HFFc6 (cell line): Measurements from ENCODE around the gene FIG4. TPM values are rescaled to one million over a fixed set of nuclear protein-coding genes. Genes with fewer than 3 reads are reported as not detected.

ENCODE experiments used
- DNase-seq: peaks from one replicate; pipeline ENCODE4 v3.0.0-alpha.2; 2018
- H3K27ac Mint-ChIP-seq: 2 replicates; pipeline ENCODE4 v1.8.0; 2020; ENCODE audit warnings: mild to moderate bottlenecking, mixed read lengths
- H3K27me3 Mint-ChIP-seq: 2 replicates; pipeline ENCODE4 v1.8.0; 2021; ENCODE audit warnings: mild to moderate bottlenecking, moderate library complexity, mixed read lengths; ENCODE audit not compliant: insufficient read depth
- H3K36me3 Mint-ChIP-seq: 2 replicates; pipeline ENCODE4 v1.8.0; 2021; ENCODE audit warnings: low read depth, mixed read lengths
- H3K4me1 Mint-ChIP-seq: 2 replicates; pipeline ENCODE4 v1.8.0; 2020; ENCODE audit warnings: low read depth, mixed read lengths
- H3K4me3 Mint-ChIP-seq: 2 replicates; pipeline ENCODE4 v1.8.0; 2020; ENCODE audit warnings: mild to moderate bottlenecking, moderate library complexity, mixed read lengths
- H3K9me3 Mint-ChIP-seq: 2 replicates; pipeline ENCODE4 v1.8.0; 2020; ENCODE audit warnings: mild to moderate bottlenecking, mixed read lengths
- total RNA-seq, 6 experiments: library from RNA; stranded (reverse); fragmentation: NEBNext Ultra II Directional; extraction: Animal tissue kit (Norgen Biotek cat#: 25700); gene quantifications; 2 replicates in 1 of 6; 3 replicates in 5 of 6; pipeline ENCODE4 v1.2.3, GENCODE V29; 2021
- TF ChIP-seq, protein P1 (sequence below): fragments of 200-600 bp; sonication (generic); IDR thresholded peaks from 2 replicates; pipeline ENCODE4 v1.5.0; 2021; ENCODE audit warnings: antibody characterized with exemption, mild to moderate bottlenecking

FIG4 gene
- total RNA-seq, 6 experiments from 2014 or later: 14.2 to 18.1 (median 16.6) TPM

DNA sequence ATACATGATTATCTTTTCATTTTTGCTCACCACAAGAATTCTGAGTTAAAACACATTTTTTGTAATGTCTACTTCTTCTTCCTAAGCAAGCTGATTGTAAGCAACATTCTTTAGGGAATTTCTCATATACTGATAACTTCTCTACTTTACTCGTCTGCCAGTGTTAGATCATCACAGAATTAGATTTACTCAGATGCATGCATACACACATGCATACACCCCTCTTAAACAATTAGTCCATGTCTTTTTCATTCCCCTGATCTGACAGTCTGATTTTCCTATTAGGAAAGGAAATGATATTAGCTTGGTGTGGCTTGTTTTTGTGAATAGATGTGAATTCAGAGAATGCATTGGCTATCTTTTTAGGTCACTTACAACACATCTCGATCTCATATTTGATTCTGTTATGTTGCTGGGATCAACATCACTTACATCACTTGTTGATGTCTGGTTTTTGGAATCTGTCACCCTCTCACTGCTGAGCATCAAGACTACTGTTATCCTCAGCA lies 91.4 kb downstream of the FIG4 start:
- no peak overlapping the region for H3K4me3 Mint-ChIP-seq
- peaks cover 32% of the 10 kb centered on the region for H3K4me1 Mint-ChIP-seq
- H3K27me3 Mint-ChIP-seq: no peaks in the 10 kb centered on the region
- H3K9me3 Mint-ChIP-seq: no peaks in the 10 kb centered on the region
- TF ChIP-seq, protein P1, sequence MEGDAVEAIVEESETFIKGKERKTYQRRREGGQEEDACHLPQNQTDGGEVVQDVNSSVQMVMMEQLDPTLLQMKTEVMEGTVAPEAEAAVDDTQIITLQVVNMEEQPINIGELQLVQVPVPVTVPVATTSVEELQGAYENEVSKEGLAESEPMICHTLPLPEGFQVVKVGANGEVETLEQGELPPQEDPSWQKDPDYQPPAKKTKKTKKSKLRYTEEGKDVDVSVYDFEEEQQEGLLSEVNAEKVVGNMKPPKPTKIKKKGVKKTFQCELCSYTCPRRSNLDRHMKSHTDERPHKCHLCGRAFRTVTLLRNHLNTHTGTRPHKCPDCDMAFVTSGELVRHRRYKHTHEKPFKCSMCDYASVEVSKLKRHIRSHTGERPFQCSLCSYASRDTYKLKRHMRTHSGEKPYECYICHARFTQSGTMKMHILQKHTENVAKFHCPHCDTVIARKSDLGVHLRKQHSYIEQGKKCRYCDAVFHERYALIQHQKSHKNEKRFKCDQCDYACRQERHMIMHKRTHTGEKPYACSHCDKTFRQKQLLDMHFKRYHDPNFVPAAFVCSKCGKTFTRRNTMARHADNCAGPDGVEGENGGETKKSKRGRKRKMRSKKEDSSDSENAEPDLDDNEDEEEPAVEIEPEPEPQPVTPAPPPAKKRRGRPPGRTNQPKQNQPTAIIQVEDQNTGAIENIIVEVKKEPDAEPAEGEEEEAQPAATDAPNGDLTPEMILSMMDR: no peak
- peaks cover 10% of the 10 kb centered on the region for H3K36me3 Mint-ChIP-seq
- no peak for DNase-seq
- peak overlapping the region; percentile 5; the same call in 1 of the 2 replicates for H3K27ac Mint-ChIP-seq

DNA sequence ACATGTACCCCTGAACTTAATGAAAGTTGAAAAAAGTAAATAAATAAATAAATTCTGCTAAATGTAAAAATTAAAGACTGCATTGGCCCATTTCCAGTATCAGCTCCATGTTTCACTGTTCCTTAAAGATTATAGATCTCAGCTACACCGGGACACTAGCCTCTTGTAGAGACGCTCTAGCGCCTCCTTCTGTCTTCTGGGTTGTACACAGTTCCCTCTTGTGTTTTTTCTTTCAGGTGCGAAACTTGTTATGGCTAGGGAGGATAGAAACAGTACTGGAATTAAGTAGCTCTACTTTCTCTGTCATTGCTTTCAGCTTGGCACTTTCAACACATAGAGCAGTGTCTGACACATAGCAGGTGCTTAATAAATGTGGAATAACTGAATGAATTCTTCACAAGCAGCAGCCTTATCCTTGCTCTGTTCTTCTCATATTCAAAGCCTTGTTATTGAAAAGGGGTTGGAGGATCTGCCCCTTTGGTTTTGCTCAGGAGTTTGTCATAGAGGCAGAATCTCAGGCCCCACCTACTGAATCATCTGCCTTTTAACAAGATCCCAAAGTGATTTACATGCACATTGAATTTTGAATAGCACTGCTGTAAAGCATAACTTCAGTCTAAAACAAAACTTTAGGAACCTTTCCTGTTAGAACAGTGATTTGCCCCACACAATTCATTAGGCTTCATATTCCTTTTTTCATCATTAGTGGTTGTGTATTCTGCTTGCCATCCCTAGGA lies 92.3 kb downstream of the FIG4 start:
- TF ChIP-seq, protein P1: peak; percentile 67
- H3K4me1 Mint-ChIP-seq: peaks cover 33% of the 10 kb centered on the region
- peaks cover 14% of the 10 kb centered on the region for H3K36me3 Mint-ChIP-seq
- no peaks in the 10 kb centered on the region for H3K9me3 Mint-ChIP-seq
- H3K27ac Mint-ChIP-seq: no peak overlapping the region
- no peak for DNase-seq
- no peak overlapping the region for H3K4me3 Mint-ChIP-seq
- no peaks in the 10 kb centered on the region for H3K27me3 Mint-ChIP-seq

DNA sequence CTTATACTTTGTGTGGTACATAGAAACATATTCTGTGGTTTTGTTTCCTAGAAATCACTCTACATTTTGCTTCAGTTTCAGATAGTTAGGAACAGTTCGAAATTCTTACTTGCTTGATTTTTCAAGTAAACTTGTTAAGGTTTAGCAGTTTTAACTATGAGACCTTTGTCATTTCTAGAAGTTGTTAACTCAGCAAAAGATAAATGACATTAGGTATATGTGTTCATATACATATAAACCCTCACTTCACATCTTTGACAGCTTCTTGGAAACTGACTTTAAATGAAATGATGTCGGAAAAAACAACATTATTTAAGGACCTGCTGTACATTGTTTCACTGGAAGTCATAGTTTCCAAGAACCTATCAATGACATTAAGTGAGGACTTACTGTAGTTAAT lies 96.2 kb downstream of the FIG4 start:
- Mint-ChIP-seq H3K4me3 (no peak overlapping the region), H3K27ac (no peak overlapping the region), H3K9me3 (no peaks in the 10 kb centered on the region), H3K27me3 (no peaks in the 10 kb centered on the region), H3K4me1 (peaks cover 59% of the 10 kb centered on the region), H3K36me3 (peaks cover 19% of the 10 kb centered on the region)
- no peak for DNase-seq
- TF ChIP-seq, protein P1: no peak

DNA sequence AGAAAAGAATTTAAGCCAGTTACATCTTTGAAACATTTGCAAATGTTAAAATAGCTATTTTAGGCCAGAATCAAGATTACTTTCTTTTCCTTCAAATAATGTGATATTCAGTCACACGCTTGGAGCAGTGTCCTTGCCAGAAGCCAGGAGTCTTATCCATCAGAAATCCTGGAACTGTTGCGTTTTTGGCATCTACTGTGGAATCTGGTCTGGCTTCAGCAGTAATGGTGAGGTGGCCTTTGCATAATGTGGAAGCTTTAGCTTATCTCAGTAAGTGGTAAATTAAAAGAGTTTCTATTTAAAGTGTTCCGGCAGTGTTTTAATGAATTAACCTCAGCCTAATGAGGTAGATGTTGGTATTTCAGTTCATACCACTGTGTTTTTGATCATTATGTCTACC lies 97.6 kb downstream of the FIG4 start:
- Mint-ChIP-seq H3K4me3 (no peak overlapping the region), H3K9me3 (no peaks in the 10 kb centered on the region), H3K27me3 (no peaks in the 10 kb centered on the region), H3K27ac (no peak overlapping the region), H3K4me1 (peaks cover 59% of the 10 kb centered on the region), H3K36me3 (peaks cover 19% of the 10 kb centered on the region)
- no peak for DNase-seq
- TF ChIP-seq, protein P1: no peak

DNA sequence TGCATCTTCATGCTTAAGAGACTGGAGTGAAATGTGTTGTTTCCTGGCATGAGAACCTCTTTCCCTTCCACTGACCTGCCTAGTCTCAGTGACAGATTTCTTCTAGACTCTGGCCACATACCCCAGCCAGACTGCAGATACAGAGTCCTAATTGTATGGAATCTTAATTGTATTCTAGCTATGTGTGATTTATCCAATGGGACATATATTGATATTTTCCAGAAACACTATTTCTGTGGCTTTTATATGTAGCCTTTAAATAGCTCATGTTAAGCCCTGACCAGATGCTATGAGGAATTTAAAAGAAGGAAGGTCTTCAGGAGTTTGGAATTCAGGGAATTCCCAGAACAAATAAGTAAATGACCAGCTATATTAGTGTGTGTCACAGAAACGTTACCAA lies 99.0 kb downstream of the FIG4 start:
- no peaks in the 10 kb centered on the region for H3K9me3 Mint-ChIP-seq
- peak overlapping the region; percentile 59 for H3K27ac Mint-ChIP-seq
- H3K4me3 Mint-ChIP-seq: peak overlapping the region; percentile 45; the same call in 1 of the 2 replicates
- peak; percentile 57 for DNase-seq
- H3K27me3 Mint-ChIP-seq: no peaks in the 10 kb centered on the region
- TF ChIP-seq, protein P1: no peak
- H3K36me3 Mint-ChIP-seq: peaks cover 19% of the 10 kb centered on the region
- H3K4me1 Mint-ChIP-seq: peaks cover 71% of the 10 kb centered on the region
